ENCODE data around the gene ANGPTL1.

ANGPTL1 gene

GRCh38 chr1:178844436-178844835 lies 26.4 kb downstream of the ANGPTL1 start:
- Histone ChIP-seq H3K4me2 (ENCODE audit: low read length) (no peak overlapping the region), H4K20me1 (ENCODE audit: insufficient read depth, low read length) (no peaks in the 10 kb centered on the region), H3K27ac (ENCODE audit: low read depth, low read length, poor library complexity, severe bottlenecking) (no peak overlapping the region), H2AFZ (ENCODE audit: low read length) (no peak overlapping the region), H3K4me1 (ENCODE audit: insufficient read depth, low read length, severe bottlenecking) (no peaks in the 10 kb centered on the region), H3K9me3 (ENCODE audit: low read length) (no peaks in the 10 kb centered on the region), H3K9me2 (ENCODE audit: low read depth, low read length) (no peaks in the 10 kb centered on the region), H3K27me3 (ENCODE audit: insufficient read depth, low read length) (no peaks in the 10 kb centered on the region), H3K79me2 (ENCODE audit: insufficient read depth, low read length) (no peaks in the 10 kb centered on the region), H3F3A (ENCODE audit: insufficient read depth, low read length) (0 out of 2 replicates have a peak, but pooled peaks cover 5% of the 10 kb centered on the region), H3K9ac (ENCODE audit: low read length) (no peak overlapping the region), H3K36me3 (ENCODE audit: insufficient read depth, low read length) (peaks cover 56% of the 10 kb centered on the region; the same call in 1 of the 2 replicates), H3K4me3 (ENCODE audit: low read depth, low read length, poor library complexity, severe bottlenecking) (no peak overlapping the region)
- TF ChIP-seq CTCF (IDR thresholded peaks at IDR 0.05; ENCODE audit: low read length) (no peak), EZH2 (IDR thresholded peaks at IDR 0.05; ENCODE audit: borderline replicate concordance, low read length) (no peak)

- Histone ChIP-seq H3K27ac (ENCODE audit: low read depth, low read length, poor library complexity, severe bottlenecking) (no peak overlapping the region), H2AFZ (ENCODE audit: low read length) (no peak overlapping the region), H3K27me3 (ENCODE audit: insufficient read depth, low read length) (no peaks in the 10 kb centered on the region), H3K4me3 (ENCODE audit: low read depth, low read length, poor library complexity, severe bottlenecking) (no peak overlapping the region), H3K36me3 (ENCODE audit: insufficient read depth, low read length) (peaks cover 93% of the 10 kb centered on the region), H3K9ac (ENCODE audit: low read length) (no peak overlapping the region), H3K79me2 (ENCODE audit: insufficient read depth, low read length) (peaks cover 8% of the 10 kb centered on the region), H3K4me1 (ENCODE audit: insufficient read depth, low read length, severe bottlenecking) (no peaks in the 10 kb centered on the region), H3K9me2 (ENCODE audit: low read depth, low read length) (no peaks in the 10 kb centered on the region), H3K4me2 (ENCODE audit: low read length) (no peak overlapping the region), H3K9me3 (ENCODE audit: low read length) (no peaks in the 10 kb centered on the region), H3F3A (ENCODE audit: insufficient read depth, low read length) (no peaks in the 10 kb centered on the region), H4K20me1 (ENCODE audit: insufficient read depth, low read length) (no peaks in the 10 kb centered on the region)
- TF ChIP-seq EZH2 (IDR thresholded peaks at IDR 0.05; ENCODE audit: borderline replicate concordance, low read length) = no peak
- no peak for TF ChIP-seq CTCF (IDR thresholded peaks at IDR 0.05; ENCODE audit: low read length)
These were observed 45.7 kb downstream of the ANGPTL1 start for GRCh38 chr1:178825167-178825566.

- no peaks in the 10 kb centered on the region for H4K20me1 ChIP-seq (ENCODE audit: insufficient read depth, low read length)
- H3K27ac ChIP-seq (ENCODE audit: low read depth, low read length, poor library complexity, severe bottlenecking) = no peak overlapping the region
- H3K4me2 ChIP-seq (ENCODE audit: low read length) = no peak overlapping the region
- no peaks in the 10 kb centered on the region for H3K4me1 ChIP-seq (ENCODE audit: insufficient read depth, low read length, severe bottlenecking)
- H3K9me3 ChIP-seq (ENCODE audit: low read length) = no peaks in the 10 kb centered on the region
- H3K27me3 ChIP-seq (ENCODE audit: insufficient read depth, low read length) = no peaks in the 10 kb centered on the region
- H3K36me3 ChIP-seq (ENCODE audit: insufficient read depth, low read length) = peaks cover 96% of the 10 kb centered on the region
- TF ChIP-seq CTCF (IDR thresholded peaks at IDR 0.05; ENCODE audit: low read length) (no peak), EZH2 (IDR thresholded peaks at IDR 0.05; ENCODE audit: borderline replicate concordance, low read length) (no peak)
- no peak overlapping the region for H3K4me3 ChIP-seq (ENCODE audit: low read depth, low read length, poor library complexity, severe bottlenecking)
- peaks cover 22% of the 10 kb centered on the region for H3K79me2 ChIP-seq (ENCODE audit: insufficient read depth, low read length)
- no peak overlapping the region for H3K9ac ChIP-seq (ENCODE audit: low read length)
- H2AFZ ChIP-seq (ENCODE audit: low read length) = no peak overlapping the region
- no peaks in the 10 kb centered on the region for H3K9me2 ChIP-seq (ENCODE audit: low read depth, low read length)
- no peaks in the 10 kb centered on the region for H3F3A ChIP-seq (ENCODE audit: insufficient read depth, low read length)
These were observed 49.6 kb downstream of the ANGPTL1 start for GRCh38 chr1:178821134-178821866.
